HG03442 (cell line): ENCODE data around the gene ARF6.
"Not testable (repeated sequence)": the region's sequence is repeated elsewhere in the genome, so short reads cannot be mapped to it uniquely, and the experiment has no call there.

Experiments
- ATAC-seq: cut with Tn5 transposase; IDR thresholded peaks from one replicate; pipeline ENCODE4 v1.9.1; 2021; ENCODE audit warnings: mild to moderate bottlenecking, moderate library complexity; ENCODE audit not compliant: unreplicated experiment

ARF6 gene

GRCh38 chr14:49892636-49893308 lies at the start of gene ARF6:
TSS of gene ARF6 (plus strand) at chr14:49893082. CDS start at chr14:49893737, 655 bp downstream.
- ATAC-seq, result peak; percentile 76

GRCh38 chr14:49849213-49849847 lies 43.6 kb upstream of the ARF6 start:
- ATAC-seq, result no peak

GRCh38 chr14:49851813-49852212 lies 41.1 kb upstream of the ARF6 start:
- ATAC-seq, result no peak

- ATAC-seq, result peak; percentile 71
These were observed 40.4 kb upstream of the ARF6 start, which contains the start of gene NEMF for GRCh38 chr14:49852301-49853157. TSS of gene NEMF (minus strand) at chr14:49852788. CDS start at chr14:49852753, 35 bp downstream.

- peak; percentile 8 for ATAC-seq
These were observed 39.8 kb upstream of the ARF6 start for GRCh38 chr14:49853158-49853477.

GRCh38 chr14:49853572-49854375 lies 39.1 kb upstream of the ARF6 start:
- ATAC-seq, result peak; percentile 39

- no peak for ATAC-seq
These were observed 35.4 kb upstream of the ARF6 start for GRCh38 chr14:49857427-49858003.

GRCh38 chr14:49858383-49858782 lies 34.5 kb upstream of the ARF6 start:
- ATAC-seq, result no peak

GRCh38 chr14:49860988-49861698 lies 31.7 kb upstream of the ARF6 start:
- ATAC-seq, result no peak

GRCh38 chr14:49861699-49862088 lies 31.2 kb upstream of the ARF6 start:
- no peak for ATAC-seq

GRCh38 chr14:49862089-49862673 lies 30.7 kb upstream of the ARF6 start:
- peak; percentile 18 for ATAC-seq

- ATAC-seq, result no peak
These were observed 29.2 kb upstream of the ARF6 start for GRCh38 chr14:49863487-49864281.

- no peak for ATAC-seq
These were observed 27.4 kb upstream of the ARF6 start for GRCh38 chr14:49865431-49865859.

GRCh38 chr14:49867831-49868719 lies 24.8 kb upstream of the ARF6 start:
- ATAC-seq, result peak; percentile 87

- no peak for ATAC-seq
These were observed 24.2 kb upstream of the ARF6 start for GRCh38 chr14:49868720-49869114.

GRCh38 chr14:49870908-49871307 lies 22.0 kb upstream of the ARF6 start:
- no peak for ATAC-seq

GRCh38 chr14:49873548-49873947 lies 19.3 kb upstream of the ARF6 start:
- ATAC-seq, result not testable (repeated sequence)
